Measurements from ENCODE around the gene PIP5K1C. TPM values are rescaled to one million over a fixed set of nuclear protein-coding genes. Genes with fewer than 3 reads are reported as not detected.

Gene PIP5K1C
- total RNA-seq, 1 experiment from 2014 or later: 4.2 TPM

- Histone ChIP-seq H3K79me2 (ENCODE audit: low read length) (no peaks in the 10 kb centered on the region), H3K4me2 (ENCODE audit: low read depth, low read length, poor library complexity, severe bottlenecking) (no peak overlapping the region), H3K4me3 (ENCODE audit: low read length) (no peak overlapping the region), H3K27me3 (ENCODE audit: low read length) (no peaks in the 10 kb centered on the region), H2AFZ (ENCODE audit: low read length) (no peak overlapping the region), H4K20me1 (ENCODE audit: insufficient read depth, low read depth, low read length) (no peaks in the 10 kb centered on the region; the same call in 1 of the 2 replicates), H3K9me2 (replicated peaks; ENCODE audit: insufficient read depth, low read length) (no peaks in the 10 kb centered on the region), H3K36me3 (ENCODE audit: insufficient read depth, low read length) (no peaks in the 10 kb centered on the region), H3K9me3 (ENCODE audit: low read length) (no peaks in the 10 kb centered on the region), H3K9ac (ENCODE audit: low read length) (no peak overlapping the region), H3K27ac (ENCODE audit: low read length) (no peak overlapping the region), H3K4me1 (ENCODE audit: low read length) (no peaks in the 10 kb centered on the region)
- no peak for DNase-seq
Measured at GRCh38 chr19:3737487-3738205, 37.4 kb upstream of the PIP5K1C start.

- H3K4me2 ChIP-seq (ENCODE audit: low read depth, low read length, poor library complexity, severe bottlenecking): no peak overlapping the region
- H3K4me1 ChIP-seq (ENCODE audit: low read length): no peaks in the 10 kb centered on the region
- H2AFZ ChIP-seq (ENCODE audit: low read length): no peak overlapping the region
- no peak for DNase-seq
- H3K36me3 ChIP-seq (ENCODE audit: insufficient read depth, low read length): no peaks in the 10 kb centered on the region
- H3K9ac ChIP-seq (ENCODE audit: low read length): no peak overlapping the region
- H3K9me3 ChIP-seq (ENCODE audit: low read length): no peaks in the 10 kb centered on the region
- H4K20me1 ChIP-seq (ENCODE audit: insufficient read depth, low read depth, low read length): no peaks in the 10 kb centered on the region; the same call in 1 of the 2 replicates
- H3K27me3 ChIP-seq (ENCODE audit: low read length): no peaks in the 10 kb centered on the region
- H3K9me2 ChIP-seq (replicated peaks; ENCODE audit: insufficient read depth, low read length): no peaks in the 10 kb centered on the region
- H3K27ac ChIP-seq (ENCODE audit: low read length): no peak overlapping the region
- H3K79me2 ChIP-seq (ENCODE audit: low read length): no peaks in the 10 kb centered on the region
- H3K4me3 ChIP-seq (ENCODE audit: low read length): no peak overlapping the region
Measured at GRCh38 chr19:3736106-3736724, 35.9 kb upstream of the PIP5K1C start.

- no peak overlapping the region for H3K27ac ChIP-seq (ENCODE audit: low read length)
- H2AFZ ChIP-seq (ENCODE audit: low read length): no peak overlapping the region
- no peak for DNase-seq
- H3K4me3 ChIP-seq (ENCODE audit: low read length): no peak overlapping the region
- H3K36me3 ChIP-seq (ENCODE audit: insufficient read depth, low read length): no peaks in the 10 kb centered on the region
- H3K9ac ChIP-seq (ENCODE audit: low read length): no peak overlapping the region
- no peak overlapping the region for H3K4me2 ChIP-seq (ENCODE audit: low read depth, low read length, poor library complexity, severe bottlenecking)
- no peaks in the 10 kb centered on the region for H3K9me3 ChIP-seq (ENCODE audit: low read length)
- H3K4me1 ChIP-seq (ENCODE audit: low read length): no peaks in the 10 kb centered on the region
- H3K27me3 ChIP-seq (ENCODE audit: low read length): no peaks in the 10 kb centered on the region
- H3K9me2 ChIP-seq (replicated peaks; ENCODE audit: insufficient read depth, low read length): no peaks in the 10 kb centered on the region
- no peaks in the 10 kb centered on the region; the same call in 1 of the 2 replicates for H4K20me1 ChIP-seq (ENCODE audit: insufficient read depth, low read depth, low read length)
- H3K79me2 ChIP-seq (ENCODE audit: low read length): no peaks in the 10 kb centered on the region
Measured at GRCh38 chr19:3734310-3734600, 34.0 kb upstream of the PIP5K1C start.

- no peak overlapping the region for H3K4me2 ChIP-seq (ENCODE audit: low read depth, low read length, poor library complexity, severe bottlenecking)
- H3K27ac ChIP-seq (ENCODE audit: low read length): no peak overlapping the region
- no peaks in the 10 kb centered on the region for H3K27me3 ChIP-seq (ENCODE audit: low read length)
- H4K20me1 ChIP-seq (ENCODE audit: insufficient read depth, low read depth, low read length): no peaks in the 10 kb centered on the region; the same call in 1 of the 2 replicates
- no peak for DNase-seq
- no peaks in the 10 kb centered on the region for H3K4me1 ChIP-seq (ENCODE audit: low read length)
- no peaks in the 10 kb centered on the region for H3K36me3 ChIP-seq (ENCODE audit: insufficient read depth, low read length)
- no peak overlapping the region for H2AFZ ChIP-seq (ENCODE audit: low read length)
- H3K79me2 ChIP-seq (ENCODE audit: low read length): no peaks in the 10 kb centered on the region
- H3K9ac ChIP-seq (ENCODE audit: low read length): no peak overlapping the region
- H3K9me2 ChIP-seq (replicated peaks; ENCODE audit: insufficient read depth, low read length): no peaks in the 10 kb centered on the region
- no peaks in the 10 kb centered on the region for H3K9me3 ChIP-seq (ENCODE audit: low read length)
- no peak overlapping the region for H3K4me3 ChIP-seq (ENCODE audit: low read length)
Measured at GRCh38 chr19:3733549-3734309, 33.5 kb upstream of the PIP5K1C start.

GRCh38 chr19:3732108-3732507, 31.8 kb upstream of the PIP5K1C start:
- Histone ChIP-seq H3K79me2 (ENCODE audit: low read length) (no peaks in the 10 kb centered on the region), H3K9me3 (ENCODE audit: low read length) (no peaks in the 10 kb centered on the region), H3K9me2 (replicated peaks; ENCODE audit: insufficient read depth, low read length) (no peaks in the 10 kb centered on the region), H3K9ac (ENCODE audit: low read length) (no peak overlapping the region), H3K4me2 (ENCODE audit: low read depth, low read length, poor library complexity, severe bottlenecking) (no peak overlapping the region), H4K20me1 (ENCODE audit: insufficient read depth, low read depth, low read length) (no peaks in the 10 kb centered on the region; the same call in 1 of the 2 replicates), H3K4me1 (ENCODE audit: low read length) (no peaks in the 10 kb centered on the region), H3K36me3 (ENCODE audit: insufficient read depth, low read length) (no peaks in the 10 kb centered on the region), H3K27ac (ENCODE audit: low read length) (no peak overlapping the region), H3K27me3 (ENCODE audit: low read length) (no peaks in the 10 kb centered on the region), H2AFZ (ENCODE audit: low read length) (no peak overlapping the region), H3K4me3 (ENCODE audit: low read length) (no peak overlapping the region)
- DNase-seq: no peak

GRCh38 chr19:3730457-3730958, 30.2 kb upstream of the PIP5K1C start:
- Histone ChIP-seq H3K9ac (ENCODE audit: low read length) (no peak overlapping the region), H3K4me3 (ENCODE audit: low read length) (no peak overlapping the region), H3K4me1 (ENCODE audit: low read length) (no peaks in the 10 kb centered on the region), H3K79me2 (ENCODE audit: low read length) (no peaks in the 10 kb centered on the region), H3K4me2 (ENCODE audit: low read depth, low read length, poor library complexity, severe bottlenecking) (no peak overlapping the region), H3K27me3 (ENCODE audit: low read length) (no peaks in the 10 kb centered on the region), H3K36me3 (ENCODE audit: insufficient read depth, low read length) (no peaks in the 10 kb centered on the region), H4K20me1 (ENCODE audit: insufficient read depth, low read depth, low read length) (no peaks in the 10 kb centered on the region; the same call in 1 of the 2 replicates), H3K27ac (ENCODE audit: low read length) (no peak overlapping the region), H2AFZ (ENCODE audit: low read length) (no peak overlapping the region), H3K9me3 (ENCODE audit: low read length) (no peaks in the 10 kb centered on the region), H3K9me2 (replicated peaks; ENCODE audit: insufficient read depth, low read length) (no peaks in the 10 kb centered on the region)
- DNase-seq: no peak

GRCh38 chr19:3725640-3726310, 25.5 kb upstream of the PIP5K1C start:
- no peaks in the 10 kb centered on the region for H3K9me2 ChIP-seq (replicated peaks; ENCODE audit: insufficient read depth, low read length)
- H3K4me1 ChIP-seq (ENCODE audit: low read length): no peaks in the 10 kb centered on the region
- H3K27me3 ChIP-seq (ENCODE audit: low read length): no peaks in the 10 kb centered on the region
- no peak overlapping the region for H3K27ac ChIP-seq (ENCODE audit: low read length)
- H3K9me3 ChIP-seq (ENCODE audit: low read length): no peaks in the 10 kb centered on the region
- H3K79me2 ChIP-seq (ENCODE audit: low read length): no peaks in the 10 kb centered on the region
- H3K9ac ChIP-seq (ENCODE audit: low read length): no peak overlapping the region
- no peak overlapping the region for H2AFZ ChIP-seq (ENCODE audit: low read length)
- no peaks in the 10 kb centered on the region for H3K36me3 ChIP-seq (ENCODE audit: insufficient read depth, low read length)
- no peaks in the 10 kb centered on the region for H4K20me1 ChIP-seq (ENCODE audit: insufficient read depth, low read depth, low read length)
- no peak for DNase-seq
- H3K4me3 ChIP-seq (ENCODE audit: low read length): no peak overlapping the region
- H3K4me2 ChIP-seq (ENCODE audit: low read depth, low read length, poor library complexity, severe bottlenecking): no peak overlapping the region

- Histone ChIP-seq H3K27ac (ENCODE audit: low read length) (no peak overlapping the region), H3K79me2 (ENCODE audit: low read length) (no peaks in the 10 kb centered on the region), H3K36me3 (ENCODE audit: insufficient read depth, low read length) (no peaks in the 10 kb centered on the region), H3K9me3 (ENCODE audit: low read length) (no peaks in the 10 kb centered on the region), H3K4me3 (ENCODE audit: low read length) (no peak overlapping the region), H3K9ac (ENCODE audit: low read length) (no peak overlapping the region), H3K4me2 (ENCODE audit: low read depth, low read length, poor library complexity, severe bottlenecking) (no peak overlapping the region), H3K9me2 (replicated peaks; ENCODE audit: insufficient read depth, low read length) (no peaks in the 10 kb centered on the region), H3K4me1 (ENCODE audit: low read length) (no peaks in the 10 kb centered on the region), H2AFZ (ENCODE audit: low read length) (no peak overlapping the region), H3K27me3 (ENCODE audit: low read length) (no peaks in the 10 kb centered on the region), H4K20me1 (ENCODE audit: insufficient read depth, low read depth, low read length) (no peaks in the 10 kb centered on the region)
- DNase-seq: no peak
Measured at GRCh38 chr19:3725121-3725520, 24.9 kb upstream of the PIP5K1C start.

Data from Karpas-422 (cell line).